ENCODE results near the gene ADARB1. TPM values are rescaled to one million over a fixed set of nuclear protein-coding genes. Genes with fewer than 3 reads are reported as not detected.

The ADARB1 gene
- polyA plus RNA-seq, 1 donor (not counting 4 experiments of a cell fraction or from before 2014, with no cell fraction given): 13.0 TPM

DNA sequence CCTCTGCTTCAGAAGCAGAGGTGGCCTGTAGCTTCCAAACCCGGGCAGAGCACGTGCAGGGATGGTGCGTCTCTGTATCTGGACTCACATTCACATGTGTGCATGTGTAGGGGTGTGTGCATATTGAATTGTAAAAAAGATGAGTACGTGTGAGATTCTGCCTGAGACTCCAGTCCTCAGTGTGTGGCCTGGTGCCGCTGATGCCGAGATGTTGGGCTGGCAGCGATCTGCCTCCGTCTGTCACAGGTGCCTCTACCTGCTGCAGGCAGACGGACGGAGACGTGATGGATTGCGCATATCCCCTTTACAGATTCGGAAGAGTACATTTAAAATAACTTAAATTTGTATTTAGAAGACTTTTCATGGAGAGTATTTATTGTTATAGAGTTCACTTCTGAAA lies 53.6 kb downstream of the ADARB1 start:
- H3K27me3 ChIP-seq (ENCODE audit: control insufficient read depth, extremely low read depth, insufficient read depth, low read length): no peaks in the 10 kb centered on the region
- TF ChIP-seq, protein P1, sequence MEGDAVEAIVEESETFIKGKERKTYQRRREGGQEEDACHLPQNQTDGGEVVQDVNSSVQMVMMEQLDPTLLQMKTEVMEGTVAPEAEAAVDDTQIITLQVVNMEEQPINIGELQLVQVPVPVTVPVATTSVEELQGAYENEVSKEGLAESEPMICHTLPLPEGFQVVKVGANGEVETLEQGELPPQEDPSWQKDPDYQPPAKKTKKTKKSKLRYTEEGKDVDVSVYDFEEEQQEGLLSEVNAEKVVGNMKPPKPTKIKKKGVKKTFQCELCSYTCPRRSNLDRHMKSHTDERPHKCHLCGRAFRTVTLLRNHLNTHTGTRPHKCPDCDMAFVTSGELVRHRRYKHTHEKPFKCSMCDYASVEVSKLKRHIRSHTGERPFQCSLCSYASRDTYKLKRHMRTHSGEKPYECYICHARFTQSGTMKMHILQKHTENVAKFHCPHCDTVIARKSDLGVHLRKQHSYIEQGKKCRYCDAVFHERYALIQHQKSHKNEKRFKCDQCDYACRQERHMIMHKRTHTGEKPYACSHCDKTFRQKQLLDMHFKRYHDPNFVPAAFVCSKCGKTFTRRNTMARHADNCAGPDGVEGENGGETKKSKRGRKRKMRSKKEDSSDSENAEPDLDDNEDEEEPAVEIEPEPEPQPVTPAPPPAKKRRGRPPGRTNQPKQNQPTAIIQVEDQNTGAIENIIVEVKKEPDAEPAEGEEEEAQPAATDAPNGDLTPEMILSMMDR (optimal IDR thresholded peaks at IDR 0.05 in 1 of 3, IDR thresholded peaks at IDR 0.05 in 1 of 3, conservative IDR thresholded peaks at IDR 0.05 in 1 of 3; ENCODE audit: extremely low read depth in 1 of 3, insufficient read depth in 2 of 3, low read length in 3 of 3): no peak
- no peak for TF ChIP-seq EZH2 (IDR thresholded peaks at IDR 0.05; ENCODE audit: low read length)
- no peak overlapping the region for H3K4me3 ChIP-seq (ENCODE audit: control insufficient read depth in 2 of 3, extremely low read depth in 1 of 3, insufficient read depth in 2 of 3, low read depth in 1 of 3, low read length in 3 of 3)
- peaks cover 3 to 10% of the 10 kb centered on the region in 2 experiments for H3K36me3 ChIP-seq (ENCODE audit: control insufficient read depth in 2 of 2, extremely low read depth in 1 of 2, insufficient read depth in 2 of 2, low read length in 2 of 2)
- no peaks in the 10 kb centered on the region for H3K9me3 ChIP-seq (ENCODE audit: control insufficient read depth, low read depth, low read length)
- H3K9ac ChIP-seq (ENCODE audit: control insufficient read depth, extremely low read depth, insufficient read depth, low read length): no peak overlapping the region
- no peaks in the 10 kb centered on the region for H3K9me1 ChIP-seq (ENCODE audit: control insufficient read depth, extremely low read depth, insufficient read depth, low read length)
- DNase-seq (ENCODE audit: low read depth, low spot score): no peak
- no peak overlapping the region for H3K27ac ChIP-seq (ENCODE audit: control insufficient read depth, insufficient read depth, low read length)
- H4K20me1 ChIP-seq (ENCODE audit: control insufficient read depth, extremely low read depth, insufficient read depth, low read length): no peaks in the 10 kb centered on the region
- peaks cover 32% of the 10 kb centered on the region for H3K4me1 ChIP-seq (ENCODE audit: control insufficient read depth, extremely low read depth, insufficient read depth, low read length)
- FAIRE-seq: no peak
- no peak overlapping the region for H3K4me2 ChIP-seq (ENCODE audit: control insufficient read depth, extremely low read depth, insufficient read depth, low read depth, low read length)
- H2AFZ ChIP-seq (ENCODE audit: control insufficient read depth, low read length): no peak overlapping the region
- dilution Hi-C loops (cut with MboI; ENCODE audit: extremely low pct_ligation_motif_present, low sequenced_read_pairs): no loop called here
- H3K79me2 ChIP-seq (ENCODE audit: control insufficient read depth, insufficient read depth, low read length): peaks cover 2% of the 10 kb centered on the region

DNA sequence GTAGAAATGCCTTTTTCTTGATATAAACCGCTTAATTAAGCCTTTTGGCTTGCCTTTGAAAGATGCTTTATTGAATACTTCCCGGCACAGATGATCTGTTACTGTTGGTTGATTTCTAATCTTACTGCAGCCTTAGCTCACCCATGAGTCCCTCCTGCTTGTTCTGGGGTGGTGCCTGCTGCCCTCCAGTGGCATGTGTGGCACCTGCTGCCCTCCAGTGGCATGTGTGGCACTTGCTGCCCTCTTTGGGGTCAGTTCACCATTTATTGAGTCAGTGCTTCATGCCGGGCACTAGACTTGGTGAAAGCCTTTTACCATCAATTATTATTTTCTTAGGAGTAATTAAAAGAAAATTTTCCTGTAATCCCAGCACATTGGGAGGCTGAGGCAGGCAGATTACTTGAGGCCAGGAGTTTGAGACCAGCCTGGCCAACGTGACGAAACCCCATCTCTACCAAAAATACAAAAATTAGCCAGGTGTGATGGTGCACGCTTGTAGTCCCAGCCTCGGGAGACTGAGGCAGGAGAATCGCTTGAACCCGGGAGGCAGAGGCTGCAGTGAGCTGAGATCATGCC lies 54.3 kb downstream of the ADARB1 start:
- Histone ChIP-seq H3K36me3 (ENCODE audit: control insufficient read depth in 2 of 2, extremely low read depth in 1 of 2, insufficient read depth in 2 of 2, low read length in 2 of 2) (peaks cover 3 to 12% of the 10 kb centered on the region in 2 experiments), H3K9ac (ENCODE audit: control insufficient read depth, extremely low read depth, insufficient read depth, low read length) (no peak overlapping the region), H3K79me2 (ENCODE audit: control insufficient read depth, insufficient read depth, low read length) (peaks cover 2% of the 10 kb centered on the region), H3K9me3 (ENCODE audit: control insufficient read depth, low read depth, low read length) (no peaks in the 10 kb centered on the region), H3K27me3 (ENCODE audit: control insufficient read depth, extremely low read depth, insufficient read depth, low read length) (no peaks in the 10 kb centered on the region), H3K4me3 (ENCODE audit: control insufficient read depth in 2 of 3, extremely low read depth in 1 of 3, insufficient read depth in 2 of 3, low read depth in 1 of 3, low read length in 3 of 3) (no peak overlapping the region), H2AFZ (ENCODE audit: control insufficient read depth, low read length) (no peak overlapping the region), H4K20me1 (ENCODE audit: control insufficient read depth, extremely low read depth, insufficient read depth, low read length) (no peaks in the 10 kb centered on the region), H3K27ac (ENCODE audit: control insufficient read depth, insufficient read depth, low read length) (no peak overlapping the region), H3K4me2 (ENCODE audit: control insufficient read depth, extremely low read depth, insufficient read depth, low read depth, low read length) (peak overlapping the region; percentile 97), H3K4me1 (ENCODE audit: control insufficient read depth, extremely low read depth, insufficient read depth, low read length) (peaks cover 32% of the 10 kb centered on the region), H3K9me1 (ENCODE audit: control insufficient read depth, extremely low read depth, insufficient read depth, low read length) (no peaks in the 10 kb centered on the region)
- dilution Hi-C loops (cut with MboI; ENCODE audit: extremely low pct_ligation_motif_present, low sequenced_read_pairs): no loop called here
- FAIRE-seq: no peak
- TF ChIP-seq, protein P1 (optimal IDR thresholded peaks at IDR 0.05 in 1 of 3, IDR thresholded peaks at IDR 0.05 in 1 of 3, conservative IDR thresholded peaks at IDR 0.05 in 1 of 3; ENCODE audit: extremely low read depth in 1 of 3, insufficient read depth in 2 of 3, low read length in 3 of 3): peak; percentile 90 to 99 (median 95)
- TF ChIP-seq EZH2 (IDR thresholded peaks at IDR 0.05; ENCODE audit: low read length): no peak
- no peak for DNase-seq (ENCODE audit: low read depth, low spot score)
